ENCODE measurements around the gene PSTPIP1.

PSTPIP1 gene

GRCh38 chr15:76999996-77000395, 5.1 kb downstream of the PSTPIP1 start:
- DNase-seq, result no peak

- DNase-seq, result no peak
Observed at GRCh38 chr15:77001351-77001750, 6.4 kb downstream of the PSTPIP1 start.

GRCh38 chr15:77001966-77002365, 7.0 kb downstream of the PSTPIP1 start:
- no peak for DNase-seq

- DNase-seq, result peak; percentile 14
Observed at GRCh38 chr15:77002436-77002835, 7.5 kb downstream of the PSTPIP1 start.

- no peak for DNase-seq
Observed at GRCh38 chr15:77002954-77003912, 8.3 kb downstream of the PSTPIP1 start.

- DNase-seq, result no peak
Observed at GRCh38 chr15:77004189-77004588, 9.3 kb downstream of the PSTPIP1 start.

- DNase-seq, result no peak
Observed at GRCh38 chr15:77009176-77009575, 14.2 kb downstream of the PSTPIP1 start.

- no peak for DNase-seq
Observed at GRCh38 chr15:77009646-77010311, 14.9 kb downstream of the PSTPIP1 start.

GRCh38 chr15:77010312-77010686, 15.4 kb downstream of the PSTPIP1 start:
- no peak for DNase-seq

- no peak for DNase-seq
Observed at GRCh38 chr15:77010857-77011256, 15.9 kb downstream of the PSTPIP1 start.

GRCh38 chr15:77012117-77012712, 17.3 kb downstream of the PSTPIP1 start:
- no peak for DNase-seq

- no peak for DNase-seq
Observed at GRCh38 chr15:77012868-77013267, 17.9 kb downstream of the PSTPIP1 start.

GRCh38 chr15:77013776-77014131, 18.8 kb downstream of the PSTPIP1 start:
- no peak for DNase-seq

GRCh38 chr15:77014132-77015081, 19.5 kb downstream of the PSTPIP1 start:
- no peak for DNase-seq

- DNase-seq, result no peak
Observed at GRCh38 chr15:77015646-77016320, 20.9 kb downstream of the PSTPIP1 start.

GRCh38 chr15:77016321-77016695, 21.4 kb downstream of the PSTPIP1 start:
- no peak for DNase-seq

GRCh38 chr15:77017091-77017660, 22.2 kb downstream of the PSTPIP1 start:
- no peak for DNase-seq

- DNase-seq, result no peak
Observed at GRCh38 chr15:77017761-77018720, 23.1 kb downstream of the PSTPIP1 start.

- DNase-seq, result no peak
Observed at GRCh38 chr15:77018796-77019505, 24.0 kb downstream of the PSTPIP1 start.

Data from fibroblast of skin of abdomen (primary cell).